Measurements from ENCODE around the gene ZNF334. TPM values are rescaled to one million over a fixed set of nuclear protein-coding genes. Genes with fewer than 3 reads are reported as not detected.

The ZNF334 gene
- total RNA-seq, 1 donor from 2014 or later = 0.52 TPM

- ATAC-seq = no peak
- intact Hi-C loops (cut with micrococcal nuclease) = no loop called here
- DNase-seq = no peak
Observed at GRCh38 chr20:46501337-46501942, 11.9 kb downstream of the ZNF334 start.

GRCh38 chr20:46494077-46494476 lies 19.3 kb downstream of the ZNF334 start:
- no peak for ATAC-seq
- intact Hi-C loops (cut with micrococcal nuclease) = no loop called here
- DNase-seq = no peak

- intact Hi-C loops (cut with micrococcal nuclease) = no loop called here
- ATAC-seq (no peak), DNase-seq (no peak)
Observed at GRCh38 chr20:46491354-46491753, 22.0 kb downstream of the ZNF334 start.

- intact Hi-C loops (cut with micrococcal nuclease) = no loop called here
- DNase-seq (no peak), ATAC-seq (no peak)
Observed at GRCh38 chr20:46488451-46488850, 24.9 kb downstream of the ZNF334 start.

DNA sequence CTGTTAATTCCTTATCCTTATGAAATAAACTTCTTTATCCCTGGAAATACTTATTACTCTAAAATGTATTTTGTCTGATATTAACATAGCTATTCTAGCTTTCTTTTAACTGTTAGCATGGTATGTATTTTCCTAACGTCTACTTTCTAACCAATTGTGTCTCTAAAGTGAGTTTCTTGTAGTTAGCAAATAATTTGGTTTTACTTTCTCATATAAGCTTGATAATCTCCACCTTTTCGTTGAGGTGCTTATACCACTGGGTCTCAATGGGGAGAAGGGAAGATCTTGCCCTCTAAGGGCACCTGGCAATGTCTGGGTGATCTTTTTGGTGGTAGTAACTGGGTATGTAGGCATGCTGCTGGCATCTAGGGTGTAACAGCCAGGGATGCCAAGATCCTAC lies 25.7 kb downstream of the ZNF334 start:
- ATAC-seq (no peak), DNase-seq (no peak)
- intact Hi-C loops (cut with micrococcal nuclease) = no loop called here

DNA sequence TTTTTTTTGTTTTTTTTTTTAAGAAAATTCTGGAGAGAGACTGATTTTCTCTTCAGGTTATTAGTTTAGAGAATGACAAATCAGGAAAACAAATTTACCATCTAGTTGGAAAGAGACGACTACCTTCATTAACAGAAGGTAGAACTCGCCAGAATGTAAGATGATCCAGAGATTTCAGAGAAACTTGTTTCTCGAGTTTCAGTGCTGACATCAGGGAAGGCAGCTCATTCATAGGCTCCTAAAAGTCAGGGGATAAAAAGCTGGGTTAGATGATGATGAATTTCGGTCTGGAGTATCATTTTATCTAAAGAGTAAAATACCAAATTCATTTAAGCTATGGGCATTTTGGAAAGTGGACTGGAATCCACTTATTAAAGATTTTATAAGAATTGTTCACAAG lies 27.9 kb downstream of the ZNF334 start:
- DNase-seq = no peak
- ATAC-seq = no peak
- intact Hi-C loops (cut with micrococcal nuclease) = no loop called here

DNA sequence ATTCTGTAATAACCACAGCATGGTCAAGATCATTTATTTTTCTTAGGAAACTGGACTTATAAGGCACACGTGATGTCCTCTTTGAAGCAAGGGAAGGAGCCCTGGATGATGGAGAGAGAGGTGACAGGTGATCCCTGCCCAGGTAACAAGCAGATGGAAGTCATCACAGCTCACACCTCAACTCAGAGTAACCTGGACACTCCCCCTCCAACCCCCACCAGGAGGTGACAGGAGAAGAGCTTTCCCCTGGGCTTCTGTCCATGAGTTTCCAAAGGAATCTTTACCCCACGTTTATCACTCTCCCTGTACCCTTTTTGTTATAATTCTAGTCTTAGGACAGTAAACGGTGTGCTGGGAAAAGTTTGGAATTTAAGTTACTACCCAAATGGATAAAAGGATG lies 28.4 kb downstream of the ZNF334 start:
- intact Hi-C loops (cut with micrococcal nuclease) = no loop called here
- ATAC-seq = no peak
- DNase-seq = no peak

GRCh38 chr20:46483879-46484278 lies 29.5 kb downstream of the ZNF334 start:
- intact Hi-C loops (cut with micrococcal nuclease) = no loop called here
- ATAC-seq (no peak), DNase-seq (no peak)

- intact Hi-C loops (cut with micrococcal nuclease) = no loop called here
- no peak for DNase-seq
- no peak for ATAC-seq
Observed at GRCh38 chr20:46482864-46483263, 30.5 kb downstream of the ZNF334 start.

- intact Hi-C loops (cut with micrococcal nuclease) = no loop called here
- DNase-seq (no peak), ATAC-seq (no peak)
Observed at GRCh38 chr20:46477640-46478039, 35.7 kb downstream of the ZNF334 start.

DNA sequence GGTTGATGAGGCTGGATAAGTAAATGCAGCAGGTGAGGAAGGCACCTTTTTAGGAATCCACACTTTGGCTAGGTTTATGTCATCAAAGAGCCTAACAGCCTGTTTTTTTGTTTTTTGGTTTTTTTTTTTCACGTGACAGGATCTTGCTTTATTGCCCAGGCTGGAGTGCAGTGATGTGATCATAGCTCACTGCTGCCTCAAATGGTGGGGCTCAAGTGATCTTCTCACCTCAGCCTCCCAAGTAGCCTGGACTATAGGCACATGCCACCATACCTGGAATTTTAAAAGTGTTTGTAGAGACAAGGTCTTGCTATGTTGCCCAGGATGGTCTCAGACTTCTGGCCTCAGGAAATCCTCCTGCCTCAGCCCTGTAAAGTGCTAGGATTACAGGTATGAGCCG lies 36.1 kb downstream of the ZNF334 start:
- DNase-seq (no peak), ATAC-seq (no peak)
- intact Hi-C loops (cut with micrococcal nuclease) = no loop called here

DNA sequence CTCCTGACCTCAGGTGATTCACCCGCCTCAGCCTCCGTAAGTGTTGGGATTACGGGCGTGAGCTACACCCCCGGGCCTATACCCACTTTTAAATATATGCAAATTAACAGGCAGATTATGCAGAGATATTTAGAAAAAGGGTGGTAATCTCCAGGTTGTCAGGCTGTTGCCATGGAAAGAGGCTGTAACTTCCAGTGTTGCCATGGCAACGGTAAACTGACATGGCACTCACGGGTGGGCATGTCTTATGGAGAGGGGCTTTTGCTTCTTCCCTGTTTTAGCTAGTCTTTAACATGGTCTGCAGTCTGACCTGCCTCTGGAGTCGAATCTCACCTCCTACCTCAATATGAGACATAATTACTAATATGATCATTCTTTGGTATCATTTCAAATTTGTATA lies 44.9 kb downstream of the ZNF334 start:
- DNase-seq = no peak
- ATAC-seq = no peak
- intact Hi-C loops (cut with micrococcal nuclease) = no loop called here

DNA sequence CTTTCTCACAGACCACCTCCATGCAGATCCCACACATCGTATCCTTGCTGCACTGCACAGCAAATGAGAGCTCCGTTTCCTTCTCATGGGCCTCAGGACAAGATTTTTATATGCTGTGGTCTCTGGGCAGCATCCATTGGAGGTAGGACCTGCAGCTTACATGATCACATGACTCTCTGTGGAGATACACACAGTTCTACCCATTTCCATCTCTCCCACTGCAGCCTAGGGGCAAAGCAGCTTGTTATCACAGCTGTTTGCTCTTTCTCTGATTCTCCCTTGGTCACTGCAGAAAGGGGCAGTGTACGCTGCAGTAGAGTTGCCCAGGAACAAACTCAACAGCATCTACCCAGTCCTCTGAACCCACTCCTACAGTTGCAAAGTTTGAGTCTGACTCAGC lies 48.9 kb downstream of the ZNF334 start:
- intact Hi-C loops (cut with micrococcal nuclease) = no loop called here
- no peak for ATAC-seq
- no peak for DNase-seq

- DNase-seq (no peak), ATAC-seq (no peak)
- intact Hi-C loops (cut with micrococcal nuclease) = no loop called here
Observed at GRCh38 chr20:46463852-46464251, 49.5 kb downstream of the ZNF334 start.

DNA sequence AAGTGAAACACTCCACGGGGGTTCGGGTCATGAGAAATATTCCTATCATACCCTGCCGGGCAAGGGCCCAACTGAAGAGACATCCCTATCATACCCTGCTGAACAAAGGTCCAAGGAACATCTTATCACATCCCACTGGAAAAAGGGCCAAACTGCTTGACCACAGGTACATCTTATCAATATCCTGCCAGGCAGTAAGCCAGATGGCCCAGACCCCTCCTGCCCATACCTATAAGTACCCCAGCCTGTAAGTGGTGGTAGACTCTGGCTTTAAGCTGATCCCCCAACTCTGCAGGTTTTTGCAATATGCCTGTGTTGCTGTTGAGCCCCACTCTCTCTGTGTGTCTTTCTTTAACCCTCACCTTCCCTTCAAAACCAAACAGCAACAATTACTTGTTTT lies 51.6 kb downstream of the ZNF334 start:
- no peak for ATAC-seq
- DNase-seq = no peak
- intact Hi-C loops (cut with micrococcal nuclease) = no loop called here

GRCh38 chr20:46458866-46459750 lies 54.3 kb downstream of the ZNF334 start:
- ATAC-seq = no peak
- peak; percentile 57 for DNase-seq
- intact Hi-C loops (cut with micrococcal nuclease) = no loop called here

- ATAC-seq (no peak), DNase-seq (no peak)
Observed at GRCh38 chr20:46456255-46457028, 56.9 kb downstream of the ZNF334 start.

GRCh38 chr20:46455729-46456128 lies 57.6 kb downstream of the ZNF334 start:
- ATAC-seq (no peak), DNase-seq (no peak)
- intact Hi-C loops (cut with micrococcal nuclease) = no loop called here

More at GRCh38 chr20:46456255-46457028, 56.9 kb downstream of the ZNF334 start:
- intact Hi-C loops (cut with micrococcal nuclease) = no loop called here
